ENCODE results near the gene RUNX1.

Gene RUNX1

GRCh38 chr21:34992180-34992579 lies 56.9 kb downstream of the RUNX1 start:
- no peak for TF ChIP-seq GATA2 (IDR thresholded peaks at IDR 0.05; ENCODE audit: low read depth, low read length)
- no peak for TF ChIP-seq GATA3 (IDR thresholded peaks at IDR 0.05; ENCODE audit: low read depth, low read length)

- TF ChIP-seq GATA2 (IDR thresholded peaks at IDR 0.05; ENCODE audit: low read depth, low read length), result no peak
- no peak for TF ChIP-seq GATA3 (IDR thresholded peaks at IDR 0.05; ENCODE audit: low read depth, low read length)
Measured at GRCh38 chr21:34991366-34991957, 57.6 kb downstream of the RUNX1 start.

- TF ChIP-seq GATA3 (IDR thresholded peaks at IDR 0.05; ENCODE audit: low read depth, low read length) (no peak), GATA2 (IDR thresholded peaks at IDR 0.05; ENCODE audit: low read depth, low read length) (no peak)
Measured at GRCh38 chr21:34990842-34991241, 58.3 kb downstream of the RUNX1 start.

- no peak for TF ChIP-seq GATA3 (IDR thresholded peaks at IDR 0.05; ENCODE audit: low read depth, low read length)
- no peak for TF ChIP-seq GATA2 (IDR thresholded peaks at IDR 0.05; ENCODE audit: low read depth, low read length)
Measured at GRCh38 chr21:34989337-34990151, 59.6 kb downstream of the RUNX1 start.

- TF ChIP-seq GATA2 (IDR thresholded peaks at IDR 0.05; ENCODE audit: low read depth, low read length) (no peak), GATA3 (IDR thresholded peaks at IDR 0.05; ENCODE audit: low read depth, low read length) (no peak)
Measured at GRCh38 chr21:34988625-34989024, 60.5 kb downstream of the RUNX1 start.

GRCh38 chr21:34988139-34988538 lies 61.0 kb downstream of the RUNX1 start:
- no peak for TF ChIP-seq GATA3 (IDR thresholded peaks at IDR 0.05; ENCODE audit: low read depth, low read length)
- TF ChIP-seq GATA2 (IDR thresholded peaks at IDR 0.05; ENCODE audit: low read depth, low read length), result no peak

- no peak for TF ChIP-seq GATA2 (IDR thresholded peaks at IDR 0.05; ENCODE audit: low read depth, low read length)
- no peak for TF ChIP-seq GATA3 (IDR thresholded peaks at IDR 0.05; ENCODE audit: low read depth, low read length)
Measured at GRCh38 chr21:34987501-34988072, 61.5 kb downstream of the RUNX1 start.

- TF ChIP-seq GATA3 (IDR thresholded peaks at IDR 0.05; ENCODE audit: low read depth, low read length), result no peak
- no peak for TF ChIP-seq GATA2 (IDR thresholded peaks at IDR 0.05; ENCODE audit: low read depth, low read length)
Measured at GRCh38 chr21:34986561-34987500, 62.3 kb downstream of the RUNX1 start.

GRCh38 chr21:34984356-34985058 lies 64.6 kb downstream of the RUNX1 start:
- TF ChIP-seq GATA3 (IDR thresholded peaks at IDR 0.05; ENCODE audit: low read depth, low read length), result no peak
- no peak for TF ChIP-seq GATA2 (IDR thresholded peaks at IDR 0.05; ENCODE audit: low read depth, low read length)

GRCh38 chr21:34983680-34984086 lies 65.4 kb downstream of the RUNX1 start:
- no peak for TF ChIP-seq GATA3 (IDR thresholded peaks at IDR 0.05; ENCODE audit: low read depth, low read length)
- no peak for TF ChIP-seq GATA2 (IDR thresholded peaks at IDR 0.05; ENCODE audit: low read depth, low read length)

GRCh38 chr21:34981791-34982190 lies 67.3 kb downstream of the RUNX1 start:
- TF ChIP-seq GATA3 (IDR thresholded peaks at IDR 0.05; ENCODE audit: low read depth, low read length) (no peak), GATA2 (IDR thresholded peaks at IDR 0.05; ENCODE audit: low read depth, low read length) (no peak)

GRCh38 chr21:34980423-34981115 lies 68.5 kb downstream of the RUNX1 start:
- TF ChIP-seq GATA3 (IDR thresholded peaks at IDR 0.05; ENCODE audit: low read depth, low read length), result no peak
- no peak for TF ChIP-seq GATA2 (IDR thresholded peaks at IDR 0.05; ENCODE audit: low read depth, low read length)

GRCh38 chr21:34979383-34979782 lies 69.7 kb downstream of the RUNX1 start:
- TF ChIP-seq GATA3 (IDR thresholded peaks at IDR 0.05; ENCODE audit: low read depth, low read length), result no peak
- TF ChIP-seq GATA2 (IDR thresholded peaks at IDR 0.05; ENCODE audit: low read depth, low read length), result no peak
